ENCODE results near the gene CFAP91. TPM values are rescaled to one million over a fixed set of nuclear protein-coding genes. Genes with fewer than 3 reads are reported as not detected.
A peak's percentile ranks its signal among the peaks of the same experiment; 100 is the strongest.

CFAP91 gene
- under 1 TPM; 0.44 to 0.45 TPM for polyA plus RNA-seq

DNA sequence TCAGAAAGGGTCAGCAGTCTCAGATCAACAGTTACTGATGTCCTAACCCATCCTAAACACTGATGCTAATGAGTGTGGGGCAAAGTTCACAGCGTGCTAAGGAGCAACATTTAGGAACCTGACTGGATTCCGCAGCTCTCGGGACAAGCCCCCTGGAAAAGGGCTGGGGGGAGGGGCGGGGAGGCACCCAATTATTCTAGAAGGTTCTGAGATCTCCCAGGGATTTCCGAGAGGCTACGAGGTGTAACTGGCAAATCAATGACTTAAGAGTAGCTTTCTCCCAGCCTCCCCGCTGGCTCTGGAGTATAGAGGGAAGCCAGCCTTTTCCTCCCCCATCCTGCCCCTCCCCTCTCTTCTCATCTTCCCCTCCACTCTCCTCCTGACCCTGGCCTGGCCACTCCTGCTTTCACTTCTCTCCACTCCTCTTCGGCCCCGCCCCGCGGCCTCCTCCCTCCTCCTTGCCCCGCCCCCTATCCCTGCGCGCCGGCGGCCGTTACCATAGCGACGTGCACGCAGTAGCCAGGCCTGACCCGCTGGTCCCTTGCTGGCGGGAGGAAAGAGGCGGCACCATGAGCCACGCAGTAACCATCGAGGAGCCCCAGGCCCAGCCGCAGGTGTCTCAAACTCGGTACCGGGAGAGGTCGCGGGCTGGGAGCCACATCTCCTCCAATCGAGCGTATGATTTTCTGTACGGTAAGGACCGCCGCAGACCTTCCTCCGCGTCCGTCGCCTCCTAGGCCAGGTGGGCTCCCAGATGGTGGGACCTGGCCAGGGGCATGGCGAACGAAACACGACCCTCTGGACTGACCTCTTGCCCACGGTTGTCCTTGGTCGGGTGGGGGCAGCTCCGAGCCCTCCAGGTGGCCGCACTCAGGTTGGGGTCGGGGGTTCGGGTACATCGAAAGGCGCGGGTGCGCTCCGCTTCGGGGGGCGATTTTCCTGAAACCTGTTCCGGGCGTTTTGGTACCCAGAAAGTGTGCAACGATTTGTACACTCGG is at the start of gene CFAP91:
TSS of gene CFAP91 (plus strand) at position 493 of the 998 bp plus-strand sequence. CDS start at position 570, 77 bp downstream.
- Histone ChIP-seq H3K27ac (ENCODE audit: low read depth in 2 of 2, low read length in 1 of 2) (no peak within 1 kb of the TSS), H3K4me3 (ENCODE audit: low read depth in 1 of 2, low read length in 2 of 2) (peak within 1 kb of the TSS; percentile 46 to 50), H3K27me3 (ENCODE audit: control insufficient read depth in 1 of 2, insufficient read depth in 2 of 2, low read length in 2 of 2) (no peaks in the 10 kb centered on the region), H3K4me1 (ENCODE audit: control insufficient read depth in 2 of 2, insufficient read depth in 2 of 2, low read length in 1 of 2) (peaks cover 2 to 3% of the 10 kb centered on the region in 2 donors), H3K9me3 (ENCODE audit: control insufficient read depth in 2 of 2, insufficient read depth in 1 of 2, low read depth in 1 of 2, low read length in 1 of 2) (no peaks in the 10 kb centered on the region), H3K36me3 (ENCODE audit: control insufficient read depth in 2 of 2, insufficient read depth in 2 of 2, low read length in 1 of 2) (no peaks in the 10 kb centered on the region)
- WGBS, 2 donors = 5 to 7% methylated on average over 59 of the region's 59 CpGs

DNA sequence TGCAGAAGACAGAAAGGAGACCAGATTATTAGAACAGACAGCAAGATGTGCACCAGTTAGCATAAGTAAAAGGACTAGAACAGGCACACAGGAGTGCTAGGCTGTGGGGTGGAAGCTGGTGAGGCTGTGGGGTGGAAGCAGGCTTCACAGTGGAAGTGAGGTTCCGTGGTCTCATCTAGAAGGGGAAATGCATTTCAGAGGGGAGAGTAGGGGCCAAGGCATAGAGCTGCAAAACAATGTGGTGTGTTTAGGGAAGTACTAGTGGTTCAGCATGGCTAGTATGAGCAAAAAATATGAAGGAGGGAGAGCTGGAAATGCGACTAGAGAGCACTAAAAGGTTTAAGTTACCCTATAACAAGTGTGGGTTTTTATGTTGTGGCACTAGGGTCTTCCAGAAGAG is 48.9 kb upstream of the CFAP91 start:
- Histone ChIP-seq H3K9me3 (ENCODE audit: control insufficient read depth in 2 of 2, insufficient read depth in 1 of 2, low read depth in 1 of 2, low read length in 1 of 2) (no peaks in the 10 kb centered on the region), H3K27me3 (ENCODE audit: control insufficient read depth in 1 of 2, insufficient read depth in 2 of 2, low read length in 2 of 2) (no peaks in the 10 kb centered on the region), H3K4me1 (ENCODE audit: control insufficient read depth in 2 of 2, insufficient read depth in 2 of 2, low read length in 1 of 2) (no peaks in the 10 kb centered on the region), H3K4me3 (ENCODE audit: low read depth in 1 of 2, low read length in 2 of 2) (no peak overlapping the region), H3K36me3 (ENCODE audit: control insufficient read depth in 2 of 2, insufficient read depth in 2 of 2, low read length in 1 of 2) (no peaks in the 10 kb centered on the region), H3K27ac (ENCODE audit: low read depth in 2 of 2, low read length in 1 of 2) (no peak overlapping the region)
- 39 to 40% methylated on average over 2 of the region's 2 CpGs for WGBS, 2 donors

DNA sequence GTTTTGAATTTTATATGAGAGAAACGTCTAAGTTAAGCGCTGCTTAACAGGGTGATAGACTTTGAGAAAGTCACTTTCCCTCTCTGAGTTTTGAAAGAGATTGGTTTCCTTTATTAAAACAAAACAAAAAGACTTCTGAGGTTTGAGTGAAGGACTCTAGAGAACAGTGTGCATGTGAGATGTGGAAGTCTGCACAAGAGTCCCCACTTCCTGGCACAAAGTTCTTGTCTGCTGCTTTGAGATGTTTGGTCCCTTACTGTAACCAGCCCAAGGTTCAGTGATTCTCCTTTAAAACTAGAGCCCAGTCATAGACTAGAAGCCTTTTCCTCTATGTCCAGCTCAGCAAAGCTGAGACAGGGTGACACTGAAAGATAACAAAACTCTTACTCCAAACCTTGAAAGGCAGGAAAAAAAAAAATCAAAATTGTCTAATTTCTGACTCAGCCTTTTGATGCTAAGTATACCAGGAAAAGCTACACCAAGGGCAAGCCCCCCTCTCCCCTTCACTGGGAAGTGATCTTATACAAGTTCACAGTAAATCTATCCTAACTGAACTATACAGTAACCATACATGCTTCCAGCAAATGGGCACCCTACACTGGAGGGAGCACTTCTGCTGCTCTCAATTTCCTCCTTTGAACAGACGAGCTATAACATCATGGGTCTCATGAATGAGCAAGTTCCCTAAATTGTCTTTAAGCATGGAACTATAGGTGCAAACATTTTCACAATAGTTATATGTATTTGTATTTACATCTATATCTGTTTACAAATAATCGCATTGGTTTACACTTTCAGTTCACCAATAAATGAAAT is 44.7 kb upstream of the CFAP91 start:
- Histone ChIP-seq H3K4me3 (ENCODE audit: low read depth in 1 of 2, low read length in 2 of 2) (no peak overlapping the region), H3K36me3 (ENCODE audit: control insufficient read depth in 2 of 2, insufficient read depth in 2 of 2, low read length in 1 of 2) (no peaks in the 10 kb centered on the region), H3K27me3 (ENCODE audit: control insufficient read depth in 1 of 2, insufficient read depth in 2 of 2, low read length in 2 of 2) (no peaks in the 10 kb centered on the region), H3K27ac (ENCODE audit: low read depth in 2 of 2, low read length in 1 of 2) (no peak overlapping the region), H3K4me1 (ENCODE audit: control insufficient read depth in 2 of 2, insufficient read depth in 2 of 2, low read length in 1 of 2) (peaks cover 3% of the 10 kb centered on the region in 2 donors), H3K9me3 (ENCODE audit: control insufficient read depth in 2 of 2, insufficient read depth in 1 of 2, low read depth in 1 of 2, low read length in 1 of 2) (no peaks in the 10 kb centered on the region)
- 83 to 85% methylated on average over 4 of the region's 4 CpGs for WGBS, 2 donors

DNA sequence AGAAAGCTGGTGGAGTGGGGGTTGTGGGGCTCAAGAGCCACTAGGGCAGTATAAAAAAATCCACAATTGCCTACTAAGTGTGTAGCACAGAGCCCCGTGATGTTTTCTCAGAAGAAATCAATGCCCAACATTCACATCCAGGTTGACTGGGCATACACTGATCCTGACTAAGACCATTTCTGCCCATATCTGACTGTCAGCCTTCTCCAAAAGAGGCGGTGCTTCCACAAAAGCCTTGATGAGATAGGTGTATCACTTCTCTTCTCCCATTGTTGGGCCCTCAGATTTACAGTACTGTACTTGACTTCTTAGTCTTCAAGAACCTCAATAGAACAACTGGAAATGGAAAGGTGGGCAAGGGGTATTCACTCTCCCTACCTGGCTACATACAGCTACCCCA is 43.8 kb upstream of the CFAP91 start:
- Histone ChIP-seq H3K36me3 (ENCODE audit: control insufficient read depth in 2 of 2, insufficient read depth in 2 of 2, low read length in 1 of 2) (no peaks in the 10 kb centered on the region), H3K4me3 (ENCODE audit: low read depth in 1 of 2, low read length in 2 of 2) (no peak overlapping the region), H3K9me3 (ENCODE audit: control insufficient read depth in 2 of 2, insufficient read depth in 1 of 2, low read depth in 1 of 2, low read length in 1 of 2) (no peaks in the 10 kb centered on the region), H3K27ac (ENCODE audit: low read depth in 2 of 2, low read length in 1 of 2) (no peak overlapping the region), H3K27me3 (ENCODE audit: control insufficient read depth in 1 of 2, insufficient read depth in 2 of 2, low read length in 2 of 2) (no peaks in the 10 kb centered on the region), H3K4me1 (ENCODE audit: control insufficient read depth in 2 of 2, insufficient read depth in 2 of 2, low read length in 1 of 2) (peaks cover 3% of the 10 kb centered on the region in 2 donors)
- 92 to 96% methylated on average over 2 of the region's 2 CpGs for WGBS, 2 donors

DNA sequence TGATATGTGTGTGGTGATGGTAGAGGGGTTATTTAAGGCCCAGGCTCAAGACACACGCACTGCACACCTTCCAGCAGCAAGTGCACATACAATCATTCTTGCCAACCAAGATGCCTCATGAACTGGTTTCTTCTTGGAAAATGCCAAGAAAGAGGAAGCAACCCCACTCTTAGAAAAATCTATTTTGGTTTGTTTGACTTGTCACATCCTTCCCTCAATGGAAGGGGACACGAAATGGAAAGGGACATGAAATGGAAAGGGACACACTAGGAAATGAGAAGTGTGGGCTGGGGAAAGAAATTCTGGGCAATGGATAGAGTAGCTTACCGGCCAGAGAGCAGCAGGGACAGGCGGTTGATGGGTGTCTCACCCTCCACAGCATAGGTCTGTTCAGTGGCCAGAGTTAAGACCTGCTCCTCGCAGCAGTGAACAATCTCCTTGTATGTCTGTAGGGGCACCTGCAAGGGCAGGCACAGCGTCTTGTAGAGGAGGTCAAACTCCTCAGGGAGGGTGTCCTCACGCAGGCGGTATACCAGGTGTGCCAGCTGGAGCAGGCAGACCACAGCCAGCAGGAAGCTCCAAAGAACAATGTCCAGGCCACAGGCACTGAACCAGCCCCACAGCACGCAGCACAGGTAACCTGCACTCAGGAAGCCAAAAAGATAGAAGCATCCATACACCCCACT is 43.1 kb upstream of the CFAP91 start:
- no peaks in the 10 kb centered on the region for H3K27me3 ChIP-seq (ENCODE audit: control insufficient read depth in 1 of 2, insufficient read depth in 2 of 2, low read length in 2 of 2)
- no peaks in the 10 kb centered on the region for H3K9me3 ChIP-seq (ENCODE audit: control insufficient read depth in 2 of 2, insufficient read depth in 1 of 2, low read depth in 1 of 2, low read length in 1 of 2)
- no peak overlapping the region for H3K4me3 ChIP-seq (ENCODE audit: low read depth in 1 of 2, low read length in 2 of 2)
- peak overlapping the region in 1 of 2 donors; percentile 56 for H3K27ac ChIP-seq (ENCODE audit: low read depth in 2 of 2, low read length in 1 of 2)
- peaks cover 3% of the 10 kb centered on the region in 2 donors for H3K4me1 ChIP-seq (ENCODE audit: control insufficient read depth in 2 of 2, insufficient read depth in 2 of 2, low read length in 1 of 2)
- WGBS, 2 donors = 80 to 86% methylated on average over 9 of the region's 9 CpGs
- no peaks in the 10 kb centered on the region for H3K36me3 ChIP-seq (ENCODE audit: control insufficient read depth in 2 of 2, insufficient read depth in 2 of 2, low read length in 1 of 2)

DNA sequence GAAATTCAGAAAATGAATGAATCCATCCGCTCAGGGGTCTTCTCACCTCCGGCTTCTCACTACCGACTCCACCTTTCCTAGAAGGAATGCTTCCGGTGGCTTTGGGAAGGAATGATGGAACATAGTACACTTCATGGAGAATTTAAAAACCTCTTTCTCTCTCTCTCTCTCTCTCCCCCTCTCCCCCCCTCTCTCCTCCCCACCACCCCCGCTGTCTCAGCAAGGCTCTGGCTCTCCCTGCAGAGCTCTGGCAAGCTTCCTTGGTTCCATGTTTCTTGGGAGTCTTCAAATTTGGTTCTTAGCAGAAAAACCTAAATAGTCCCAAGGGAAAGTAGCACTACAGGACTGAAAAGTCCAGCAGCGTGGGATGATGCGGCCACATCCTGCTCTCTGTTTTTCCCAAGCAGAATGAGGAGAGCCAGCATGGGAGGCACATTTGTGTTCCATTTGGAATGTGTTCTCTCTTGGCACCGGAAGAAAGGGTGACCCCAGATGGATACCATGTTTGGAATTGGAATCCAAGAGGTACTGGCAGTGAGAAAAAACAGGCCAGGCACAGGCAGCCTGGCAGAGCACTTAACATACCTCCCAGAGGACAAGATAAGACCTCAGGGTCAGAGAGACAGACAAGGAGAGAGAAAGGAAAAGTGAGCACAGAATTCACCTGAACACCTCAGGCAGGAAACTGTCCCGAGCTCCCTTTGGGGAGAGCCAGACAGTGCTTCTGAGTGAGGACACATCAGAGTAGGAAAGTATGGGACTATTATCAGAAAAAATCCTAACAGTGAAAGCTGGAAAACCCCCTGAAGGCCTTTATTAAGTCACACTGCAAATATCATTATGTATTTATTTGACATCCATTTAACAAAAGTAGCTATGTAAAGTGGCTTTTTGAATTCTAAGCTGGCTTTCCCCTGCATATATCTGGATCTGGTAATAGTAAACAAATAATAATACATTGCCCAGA is 42.1 kb upstream of the CFAP91 start, which contains the start of gene POPDC2:
TSS of gene POPDC2 (minus strand) at position 116 of the 967 bp plus-strand sequence. CDS start 166 bp downstream, outside the sequence.
- 74 to 77% methylated on average over 9 of the region's 9 CpGs for WGBS, 2 donors
- H3K4me3 ChIP-seq (ENCODE audit: low read depth in 1 of 2, low read length in 2 of 2) = no peak within 1 kb of the TSS
- peak within 1 kb of the TSS in 1 of 2 donors; percentile 56 for H3K27ac ChIP-seq (ENCODE audit: low read depth in 2 of 2, low read length in 1 of 2)

DNA sequence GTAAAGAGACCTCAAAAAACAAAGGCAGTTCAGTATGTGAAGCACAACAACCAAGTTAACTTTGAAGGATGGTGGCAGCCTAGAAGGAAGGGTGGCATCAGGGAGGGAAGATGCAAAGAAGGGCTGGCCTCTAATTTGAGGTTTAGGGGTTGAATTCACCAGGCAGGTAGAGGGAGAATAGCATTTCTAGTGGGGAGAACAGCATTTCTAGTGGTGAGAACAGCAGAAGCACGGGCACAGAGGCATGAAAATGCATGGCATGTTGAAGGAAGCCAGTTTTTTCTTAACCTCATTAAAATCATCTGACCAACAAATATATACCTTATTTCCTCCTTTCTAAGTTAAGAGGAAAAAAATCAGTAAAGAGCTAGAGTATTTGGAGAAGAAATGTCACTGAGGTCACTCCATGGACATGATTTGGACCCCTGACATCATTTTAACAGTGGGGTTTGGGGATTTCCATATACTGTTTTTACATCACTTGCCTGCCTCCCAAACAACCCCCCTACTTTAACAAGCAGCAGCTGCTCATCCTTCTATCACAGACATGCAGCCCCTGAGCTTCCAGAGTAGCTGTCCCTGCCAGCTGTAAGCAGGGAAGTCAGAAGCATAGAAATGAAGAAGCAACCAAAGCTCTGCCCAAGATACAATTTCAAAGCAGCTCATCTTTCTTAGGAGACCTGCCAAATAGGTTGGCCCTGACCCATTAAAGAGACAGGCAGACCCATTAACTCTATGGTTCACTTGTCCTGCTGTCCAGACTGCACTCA is 40.0 kb upstream of the CFAP91 start:
- no peak overlapping the region for H3K27ac ChIP-seq (ENCODE audit: low read depth in 2 of 2, low read length in 1 of 2)

More for the DNA sequence above, 42.1 kb upstream of the CFAP91 start, which contains the start of gene POPDC2:
- H3K4me1 ChIP-seq (ENCODE audit: control insufficient read depth in 2 of 2, insufficient read depth in 2 of 2, low read length in 1 of 2) = peaks cover 3% of the 10 kb centered on the region in 2 donors
- no peaks in the 10 kb centered on the region for H3K27me3 ChIP-seq (ENCODE audit: control insufficient read depth in 1 of 2, insufficient read depth in 2 of 2, low read length in 2 of 2)
- H3K36me3 ChIP-seq (ENCODE audit: control insufficient read depth in 2 of 2, insufficient read depth in 2 of 2, low read length in 1 of 2) = no peaks in the 10 kb centered on the region
- no peaks in the 10 kb centered on the region for H3K9me3 ChIP-seq (ENCODE audit: control insufficient read depth in 2 of 2, insufficient read depth in 1 of 2, low read depth in 1 of 2, low read length in 1 of 2)

DNA sequence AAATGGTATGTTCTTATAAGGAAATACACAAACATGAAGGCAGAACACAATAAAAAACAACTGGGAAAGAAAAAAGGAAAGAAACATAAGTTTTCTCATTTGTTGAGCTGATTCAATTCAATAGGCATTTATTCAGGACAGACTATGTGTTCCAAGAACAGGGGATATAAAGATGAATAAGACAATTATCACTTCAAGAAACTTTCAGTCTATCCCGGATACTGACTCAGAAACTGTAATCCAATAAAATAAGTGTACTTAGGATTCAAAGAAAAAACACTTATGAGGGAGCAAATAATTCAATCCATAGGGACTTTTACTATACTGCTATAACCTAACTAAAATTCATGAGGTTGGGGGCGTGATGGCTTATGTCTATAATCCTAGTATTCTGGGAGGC is 38.9 kb upstream of the CFAP91 start:
- 83 to 90% methylated on average over 2 of the region's 2 CpGs for WGBS, 2 donors
- Histone ChIP-seq H3K4me1 (ENCODE audit: control insufficient read depth in 2 of 2, insufficient read depth in 2 of 2, low read length in 1 of 2) (peaks cover 3% of the 10 kb centered on the region in 2 donors), H3K4me3 (ENCODE audit: low read depth in 1 of 2, low read length in 2 of 2) (no peak overlapping the region), H3K9me3 (ENCODE audit: control insufficient read depth in 2 of 2, insufficient read depth in 1 of 2, low read depth in 1 of 2, low read length in 1 of 2) (no peaks in the 10 kb centered on the region), H3K36me3 (ENCODE audit: control insufficient read depth in 2 of 2, insufficient read depth in 2 of 2, low read length in 1 of 2) (no peaks in the 10 kb centered on the region), H3K27ac (ENCODE audit: low read depth in 2 of 2, low read length in 1 of 2) (no peak overlapping the region), H3K27me3 (ENCODE audit: control insufficient read depth in 1 of 2, insufficient read depth in 2 of 2, low read length in 2 of 2) (no peaks in the 10 kb centered on the region)

More for the DNA sequence above, 40.0 kb upstream of the CFAP91 start:
- no peaks in the 10 kb centered on the region for H3K9me3 ChIP-seq (ENCODE audit: control insufficient read depth in 2 of 2, insufficient read depth in 1 of 2, low read depth in 1 of 2, low read length in 1 of 2)
- no peaks in the 10 kb centered on the region for H3K27me3 ChIP-seq (ENCODE audit: control insufficient read depth in 1 of 2, insufficient read depth in 2 of 2, low read length in 2 of 2)
- H3K4me1 ChIP-seq (ENCODE audit: control insufficient read depth in 2 of 2, insufficient read depth in 2 of 2, low read length in 1 of 2) = peaks cover 3% of the 10 kb centered on the region in 2 donors
- H3K4me3 ChIP-seq (ENCODE audit: low read depth in 1 of 2, low read length in 2 of 2) = no peak overlapping the region
- 50 to 74% methylated on average over 1 of the region's 1 CpG for whole genome bisulfite sequencing, 2 donors
- H3K36me3 ChIP-seq (ENCODE audit: control insufficient read depth in 2 of 2, insufficient read depth in 2 of 2, low read length in 1 of 2) = no peaks in the 10 kb centered on the region
